Common myeloid progenitor, CD34-positive (primary cell): ENCODE data around the gene CAMTA1.

ENCODE experiments used
- CTCF ChIA-PET: fragments of 350-600 bp; sonication (Branson Sonifier 250); formaldehyde crosslinking; loops from one replicate; lab custom pipeline; 2021; ENCODE audit warnings: antibody characterized with exemption; lab: Charles Lee
- POLR2A ChIA-PET: fragments of 350-600 bp; sonication (Branson Sonifier 250); formaldehyde crosslinking; loops from one replicate; lab custom pipeline; 2021; ENCODE audit warnings: antibody characterized with exemption; lab: Charles Lee
- DNase-seq, 3 donors: peaks; one replicate each; pipeline versions ENCODE4 v3.0.0 to v3.0.0-alpha.2; 2013
- H3K27ac ChIP-seq, 2 experiments: 1 replicate in 1 of 2; 2 replicates in 1 of 2; pipeline ENCODE4 v1.7.0; 2013; ENCODE audit warnings: inconsistent platforms in 2 of 2, low read length in 2 of 2, mild to moderate bottlenecking in 2 of 2, low read depth in 1 of 2, moderate library complexity in 1 of 2; ENCODE audit not compliant: severe bottlenecking in 2 of 2, insufficient read depth in 1 of 2, poor library complexity in 1 of 2
- H3K27me3 ChIP-seq, 5 experiments: replicated peaks in 2 of 5; 1 replicate in 3 of 5; 2 replicates in 2 of 5; pipeline versions ENCODE4 v1.6.1 to v1.7.0; 2013; ENCODE audit warnings: low read length in 4 of 5, mild to moderate bottlenecking in 2 of 5, moderate library complexity in 2 of 5, inconsistent platforms in 1 of 5; ENCODE audit not compliant: insufficient read depth in 5 of 5, control insufficient read depth in 4 of 5
- H3K36me3 ChIP-seq, 4 experiments: 1 replicate in 2 of 4; 2 replicates in 2 of 4; pipeline versions ENCODE4 v1.6.1 to v1.7.0; 2013; ENCODE audit warnings: low read length in 3 of 4, control low read depth in 1 of 4, mild to moderate bottlenecking in 1 of 4; ENCODE audit not compliant: control insufficient read depth in 4 of 4, insufficient read depth in 4 of 4
- H3K4me1 ChIP-seq, 4 experiments: 1 replicate in 3 of 4; 2 replicates in 1 of 4; pipeline versions ENCODE4 v1.6.1 to v1.7.1; 2013; ENCODE audit warnings: low read length in 3 of 4, mild to moderate bottlenecking in 3 of 4, control low read depth in 1 of 4, inconsistent platforms in 1 of 4, moderate library complexity in 1 of 4; ENCODE audit not compliant: control insufficient read depth in 4 of 4, insufficient read depth in 4 of 4; ENCODE audit errors: control extremely low read depth in 1 of 4
- H3K4me3 ChIP-seq, 7 experiments: 1 replicate in 4 of 7; 2 replicates in 3 of 7; pipeline versions ENCODE4 v1.5.1 to v1.7.0; 2013; ENCODE audit warnings: mild to moderate bottlenecking in 7 of 7, low read length in 6 of 7, moderate library complexity in 6 of 7, inconsistent platforms in 2 of 7, low read depth in 2 of 7, control low read depth in 1 of 7; ENCODE audit not compliant: insufficient read depth in 4 of 7, control insufficient read depth in 1 of 7; ENCODE audit errors: extremely low read depth in 1 of 7
- H3K9me3 ChIP-seq, 5 experiments: 1 replicate in 4 of 5; 2 replicates in 1 of 5; pipeline versions ENCODE4 v1.6.1 to v1.7.1; 2013; ENCODE audit warnings: low read length in 4 of 5, mild to moderate bottlenecking in 2 of 5, inconsistent platforms in 1 of 5, low read depth in 1 of 5, moderate library complexity in 1 of 5; ENCODE audit not compliant: control insufficient read depth in 4 of 5, insufficient read depth in 2 of 5; ENCODE audit errors: control extremely low read depth in 1 of 5
- WGBS: methylation state at CpG from one replicate; pipeline ENCODE4 v1.1.5; 2013; ENCODE audit not compliant: insufficient coverage; 5-methylcytosine and 5-hydroxymethylcytosine counted together

Gene CAMTA1

GRCh38 chr1:7744882-7745281, 959.6 kb downstream of the CAMTA1 start:
- DNase-seq = no peak
- H3K27ac ChIP-seq = no peak overlapping the region
- no peaks in the 10 kb centered on the region for H3K27me3 ChIP-seq
- H3K4me1 ChIP-seq = peaks cover 0 to 20% (median 12%) of the 10 kb centered on the region in 4 experiments
- H3K36me3 ChIP-seq = no peaks in the 10 kb centered on the region
- ChIA-PET POLR2A (no interaction called here), CTCF (interaction anchor here (11.3 kb wide), 1 partner anchor 77 kb away, joined by 536 read pairs; no protein-coding TSS in a partner anchor)
- H3K9me3 ChIP-seq = peaks cover 0 to 3% (median 0%) of the 10 kb centered on the region in 5 experiments
- WGBS = 95% methylated on average over 7 of the region's 9 CpGs
- no peak overlapping the region for H3K4me3 ChIP-seq

- Histone ChIP-seq H3K4me3 (no peak overlapping the region), H3K36me3 (no peaks in the 10 kb centered on the region), H3K4me1 (peaks cover 0 to 13% (median 6%) of the 10 kb centered on the region in 4 experiments), H3K9me3 (no peaks in the 10 kb centered on the region), H3K27ac (no peak overlapping the region), H3K27me3 (no peaks in the 10 kb centered on the region)
- DNase-seq = no peak
- POLR2A ChIA-PET = no interaction called here
- CTCF ChIA-PET = interaction anchor here (1.4 to 11.3 kb wide), 2 partner anchors 11 to 78 kb away, joined by 5 to 536 read pairs; no protein-coding TSS in a partner anchor
- 96% methylated on average over 7 of the region's 10 CpGs for WGBS
Measured at GRCh38 chr1:7745783-7746182, 960.5 kb downstream of the CAMTA1 start.

- WGBS = 100% methylated on average over 3 of the region's 5 CpGs
- Histone ChIP-seq H3K9me3 (no peaks in the 10 kb centered on the region), H3K36me3 (no peaks in the 10 kb centered on the region), H3K4me1 (peaks cover 4 to 25% (median 8%) of the 10 kb centered on the region in 4 experiments), H3K27me3 (no peaks in the 10 kb centered on the region), H3K4me3 (no peak overlapping the region), H3K27ac (no peak overlapping the region)
- DNase-seq = no peak
- CTCF ChIA-PET = interaction anchor here (0.6 to 11.3 kb wide), 2 partner anchors 30 to 79 kb away, joined by 3 to 536 read pairs; no protein-coding TSS in a partner anchor
- POLR2A ChIA-PET = no interaction called here
Measured at GRCh38 chr1:7747605-7748004, 962.4 kb downstream of the CAMTA1 start.

- WGBS = 54% methylated on average over 4 of the region's 5 CpGs
- no peak for DNase-seq
- peaks cover 11 to 40% (median 17%) of the 10 kb centered on the region in 4 experiments for H3K4me1 ChIP-seq
- ChIA-PET POLR2A (no interaction called here), CTCF (interaction anchor here (1.1 to 11.3 kb wide), 6 partner anchors 9 to 81 kb away, joined by 3 to 536 read pairs (median 6); no protein-coding TSS in a partner anchor)
- no peaks in the 10 kb centered on the region for H3K27me3 ChIP-seq
- no peaks in the 10 kb centered on the region for H3K9me3 ChIP-seq
- H3K27ac ChIP-seq = no peak overlapping the region
- no peaks in the 10 kb centered on the region for H3K36me3 ChIP-seq
- H3K4me3 ChIP-seq = no peak overlapping the region
Measured at GRCh38 chr1:7749126-7749525, 963.9 kb downstream of the CAMTA1 start.

- no peaks in the 10 kb centered on the region for H3K27me3 ChIP-seq
- H3K4me3 ChIP-seq = no peak overlapping the region
- H3K4me1 ChIP-seq = peaks cover 12 to 45% (median 20%) of the 10 kb centered on the region in 4 experiments
- POLR2A ChIA-PET = no interaction called here
- no peaks in the 10 kb centered on the region for H3K9me3 ChIP-seq
- WGBS = 96% methylated on average over 8 of the region's 11 CpGs
- H3K27ac ChIP-seq = no peak overlapping the region
- CTCF ChIA-PET = interaction anchor here (1.0 to 11.3 kb wide), 8 partner anchors 10 to 83 kb away, joined by 3 to 536 read pairs (median 10); partner anchors contain the start of gene VAMP3
- DNase-seq = no peak
- H3K36me3 ChIP-seq = no peaks in the 10 kb centered on the region
Measured at GRCh38 chr1:7751174-7751573, 965.9 kb downstream of the CAMTA1 start.

GRCh38 chr1:7752512-7753417, 967.5 kb downstream of the CAMTA1 start:
- Histone ChIP-seq H3K9me3 (no peaks in the 10 kb centered on the region), H3K4me1 (peaks cover 12 to 45% (median 20%) of the 10 kb centered on the region in 4 experiments), H3K36me3 (no peaks in the 10 kb centered on the region), H3K27me3 (no peaks in the 10 kb centered on the region), H3K4me3 (peak overlapping the region in 5 of 7 experiments; percentile 44 to 65 (median 61)), H3K27ac (no peak overlapping the region)
- DNase-seq = peak; percentile 61 to 72 (median 68)
- 0% methylated on average over 2 of the region's 18 CpGs for WGBS
- ChIA-PET CTCF (interaction anchor here (0.7 to 11.3 kb wide), 26 partner anchors 12 to 600 kb away, joined by 3 to 536 read pairs (median 7); partner anchors contain the start of gene VAMP3), POLR2A (no interaction called here)
